ENCODE measurements around the gene RASL11B.

Gene RASL11B

DNA sequence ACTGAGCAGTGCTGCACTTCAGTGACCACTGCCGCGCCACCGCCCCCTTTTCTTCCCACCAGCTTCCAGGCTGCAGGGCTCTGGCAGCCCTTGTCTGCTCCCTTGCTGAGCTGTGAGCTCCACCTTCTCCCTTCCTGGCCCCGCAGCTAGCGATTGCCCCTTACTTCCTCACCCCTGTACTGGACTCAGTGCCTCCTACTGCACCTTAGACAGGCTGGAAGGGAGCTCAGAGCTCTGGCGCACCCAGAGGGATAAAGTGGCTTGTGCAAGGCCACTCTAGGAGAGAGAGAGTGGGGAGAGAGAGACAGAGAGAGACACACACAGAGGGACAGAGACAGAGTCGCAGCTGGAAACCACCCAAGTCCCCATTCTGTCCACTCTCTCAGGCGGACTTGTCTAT, 6.0 kb downstream of the RASL11B start:
- TF ChIP-seq, protein P1, sequence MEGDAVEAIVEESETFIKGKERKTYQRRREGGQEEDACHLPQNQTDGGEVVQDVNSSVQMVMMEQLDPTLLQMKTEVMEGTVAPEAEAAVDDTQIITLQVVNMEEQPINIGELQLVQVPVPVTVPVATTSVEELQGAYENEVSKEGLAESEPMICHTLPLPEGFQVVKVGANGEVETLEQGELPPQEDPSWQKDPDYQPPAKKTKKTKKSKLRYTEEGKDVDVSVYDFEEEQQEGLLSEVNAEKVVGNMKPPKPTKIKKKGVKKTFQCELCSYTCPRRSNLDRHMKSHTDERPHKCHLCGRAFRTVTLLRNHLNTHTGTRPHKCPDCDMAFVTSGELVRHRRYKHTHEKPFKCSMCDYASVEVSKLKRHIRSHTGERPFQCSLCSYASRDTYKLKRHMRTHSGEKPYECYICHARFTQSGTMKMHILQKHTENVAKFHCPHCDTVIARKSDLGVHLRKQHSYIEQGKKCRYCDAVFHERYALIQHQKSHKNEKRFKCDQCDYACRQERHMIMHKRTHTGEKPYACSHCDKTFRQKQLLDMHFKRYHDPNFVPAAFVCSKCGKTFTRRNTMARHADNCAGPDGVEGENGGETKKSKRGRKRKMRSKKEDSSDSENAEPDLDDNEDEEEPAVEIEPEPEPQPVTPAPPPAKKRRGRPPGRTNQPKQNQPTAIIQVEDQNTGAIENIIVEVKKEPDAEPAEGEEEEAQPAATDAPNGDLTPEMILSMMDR (IDR thresholded peaks at IDR 0.05; ENCODE audit: borderline replicate concordance, control extremely low read depth, extremely low read depth, insufficient read depth, missing control alignments), result no peak
- in situ Hi-C loops (cut with MboI; ENCODE audit: low sequenced_read_pairs, unreplicated experiment), result no loop called here
- DNase-seq (ENCODE audit: low spot score), result no peak

GRCh38 chr4:52869196-52869595, 7.1 kb downstream of the RASL11B start:
- TF ChIP-seq, protein P1 (IDR thresholded peaks at IDR 0.05; ENCODE audit: borderline replicate concordance, control extremely low read depth, extremely low read depth, insufficient read depth, missing control alignments), result no peak
- no peak for DNase-seq (ENCODE audit: low spot score)
- in situ Hi-C loops (cut with MboI; ENCODE audit: low sequenced_read_pairs, unreplicated experiment), result no loop called here

- no peak for DNase-seq (ENCODE audit: low spot score)
Measured at GRCh38 chr4:52869656-52870055, 7.5 kb downstream of the RASL11B start.

GRCh38 chr4:52870225-52870624, 8.1 kb downstream of the RASL11B start:
- no peak for DNase-seq (ENCODE audit: low spot score)

More at GRCh38 chr4:52869656-52870055, 7.5 kb downstream of the RASL11B start:
- in situ Hi-C loops (cut with MboI; ENCODE audit: low sequenced_read_pairs, unreplicated experiment), result no loop called here
- TF ChIP-seq, protein P1 (IDR thresholded peaks at IDR 0.05; ENCODE audit: borderline replicate concordance, control extremely low read depth, extremely low read depth, insufficient read depth, missing control alignments), result no peak

GRCh38 chr4:52873191-52873590, 11.1 kb downstream of the RASL11B start:
- DNase-seq (ENCODE audit: low spot score), result no peak
- TF ChIP-seq, protein P1 (IDR thresholded peaks at IDR 0.05; ENCODE audit: borderline replicate concordance, control extremely low read depth, extremely low read depth, insufficient read depth, missing control alignments), result no peak
- in situ Hi-C loops (cut with MboI; ENCODE audit: low sequenced_read_pairs, unreplicated experiment), result no loop called here

More at GRCh38 chr4:52870225-52870624, 8.1 kb downstream of the RASL11B start:
- in situ Hi-C loops (cut with MboI; ENCODE audit: low sequenced_read_pairs, unreplicated experiment), result no loop called here
- TF ChIP-seq, protein P1 (IDR thresholded peaks at IDR 0.05; ENCODE audit: borderline replicate concordance, control extremely low read depth, extremely low read depth, insufficient read depth, missing control alignments), result no peak

DNA sequence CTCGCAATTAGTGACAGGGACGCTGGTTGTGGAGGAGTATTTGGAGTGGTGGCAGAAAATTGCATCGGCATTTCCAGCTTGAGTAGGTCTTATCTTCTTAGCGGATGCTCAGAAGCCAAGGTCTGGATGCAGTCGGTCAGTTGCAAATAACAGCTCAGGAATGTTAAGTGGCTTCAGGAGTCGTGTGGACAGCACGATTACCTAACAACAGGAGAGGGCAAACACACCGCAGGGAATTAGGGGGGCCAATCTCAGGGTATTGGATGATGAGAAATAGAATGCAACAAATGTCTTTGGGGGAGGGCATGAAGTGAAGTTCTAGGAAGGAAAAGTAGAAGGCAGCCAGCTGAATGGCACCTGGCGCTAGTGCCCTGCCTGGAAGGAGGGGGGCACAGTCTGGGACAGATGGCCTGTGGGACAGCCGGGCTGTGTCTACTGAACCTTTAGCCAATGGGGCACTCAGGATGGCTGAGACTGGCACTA, 11.8 kb downstream of the RASL11B start:
- TF ChIP-seq, protein P1 (IDR thresholded peaks at IDR 0.05; ENCODE audit: borderline replicate concordance, control extremely low read depth, extremely low read depth, insufficient read depth, missing control alignments), result no peak
- no peak for DNase-seq (ENCODE audit: low spot score)
- in situ Hi-C loops (cut with MboI; ENCODE audit: low sequenced_read_pairs, unreplicated experiment), result no loop called here

Data from GM13976 (cell line).